Activated naive CD8-positive, alpha-beta T cell treated with anti-CD3 and anti-CD28 coated beads, Interleukin-2, amount 50 U/mL, for 24 hours (primary cell): Measurements from ENCODE around the gene ATP8A2.
"Not testable (repeated sequence)": the region's sequence is repeated elsewhere in the genome, so short reads cannot be mapped to it uniquely, and the experiment has no call there.

Experiments
- ATAC-seq: fragments of 150-1000 bp; cut with Tn5 transposase; one replicate; pipeline ENCODE4 v1.10.0; 2021
- DNase-seq: peaks from one replicate; pipeline ENCODE4 v3.0.0; 2021
- H3K27ac Mint-ChIP-seq: one replicate; pipeline ENCODE4 v1.8.0; 2021; ENCODE audit warnings: mild to moderate bottlenecking, mixed read lengths
- H3K27me3 Mint-ChIP-seq: one replicate; pipeline ENCODE4 v1.8.0; 2021; ENCODE audit warnings: mixed read lengths
- H3K36me3 Mint-ChIP-seq: one replicate; pipeline ENCODE4 v1.8.0; 2021; ENCODE audit warnings: low read depth, mixed read lengths
- H3K4me1 Mint-ChIP-seq: one replicate; pipeline ENCODE4 v1.8.0; 2021; ENCODE audit warnings: mixed read lengths
- H3K4me3 Mint-ChIP-seq: one replicate; pipeline ENCODE4 v1.8.0; 2021; ENCODE audit warnings: mild to moderate bottlenecking, moderate library complexity, mixed read lengths
- H3K9me3 Mint-ChIP-seq: one replicate; pipeline ENCODE4 v1.8.0; 2021; ENCODE audit warnings: mixed read lengths

ATP8A2 gene

DNA sequence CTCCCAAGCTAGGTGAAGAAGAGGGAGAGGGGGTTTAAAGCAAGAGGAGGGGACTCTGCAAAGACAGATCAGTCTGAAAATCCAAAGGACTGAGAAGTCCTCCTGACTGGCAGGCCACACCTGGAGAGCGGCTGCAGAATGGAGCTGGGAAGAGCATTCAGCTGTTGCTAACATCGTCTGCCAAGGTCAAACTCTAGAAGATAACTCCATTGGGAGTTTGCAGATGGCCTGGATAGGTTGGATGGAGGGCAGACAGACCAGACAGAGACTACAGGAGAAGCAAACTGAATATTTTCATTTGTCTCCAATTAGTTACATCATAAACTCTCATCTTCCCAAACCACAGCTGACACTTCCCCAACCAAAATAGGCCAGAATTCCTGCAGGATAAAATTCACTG, 699.9 kb downstream of the ATP8A2 start:
- no peak overlapping the region for H3K27ac Mint-ChIP-seq
- peaks cover 27% of the 10 kb centered on the region for H3K27me3 Mint-ChIP-seq
- no peak for DNase-seq
- H3K36me3 Mint-ChIP-seq, result no peaks in the 10 kb centered on the region
- no peak overlapping the region for H3K4me3 Mint-ChIP-seq
- no peak for ATAC-seq
- no peaks in the 10 kb centered on the region for H3K9me3 Mint-ChIP-seq
- H3K4me1 Mint-ChIP-seq, result peaks cover 2% of the 10 kb centered on the region

DNA sequence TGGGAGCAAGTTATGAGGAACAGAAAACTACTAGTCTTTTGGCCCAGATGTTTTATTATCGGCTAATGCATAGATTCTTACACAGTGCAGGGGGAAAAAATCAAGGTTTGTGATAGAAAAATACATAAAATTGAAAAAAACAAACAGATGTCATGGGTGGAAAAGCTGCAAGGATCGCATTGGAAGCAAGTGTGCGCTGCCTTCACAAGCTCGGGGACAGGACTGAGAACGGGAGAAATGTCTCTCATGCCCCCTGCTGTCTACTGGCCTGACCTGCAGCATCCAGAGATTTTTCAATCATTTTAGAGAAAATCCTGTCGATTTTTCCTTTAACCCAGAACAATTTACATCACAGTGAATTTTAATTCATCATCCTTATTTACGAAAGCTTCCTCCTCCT, 700.6 kb downstream of the ATP8A2 start:
- not testable (repeated sequence) for H3K4me3 Mint-ChIP-seq

DNA sequence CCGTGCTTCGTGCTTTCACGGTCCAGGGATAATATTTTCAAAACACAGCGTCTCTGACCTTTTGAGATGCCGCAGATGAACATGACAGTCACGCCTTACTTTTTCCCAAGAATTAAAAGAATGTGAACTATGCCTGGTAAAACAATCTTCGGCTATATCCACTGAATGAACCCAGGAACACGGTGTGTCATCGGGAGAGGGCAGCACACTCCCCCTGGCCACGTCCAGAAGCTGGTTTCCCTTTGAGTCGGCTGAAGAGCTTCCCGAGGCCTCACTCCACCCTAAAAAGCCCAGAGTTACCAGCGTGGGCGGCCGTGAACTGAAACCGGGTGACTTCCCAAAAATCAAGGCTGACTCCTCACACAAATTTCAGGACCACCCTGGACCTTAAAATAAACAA, 702.9 kb downstream of the ATP8A2 start:
- no peak overlapping the region for H3K27ac Mint-ChIP-seq
- peaks cover 30% of the 10 kb centered on the region for H3K27me3 Mint-ChIP-seq
- no peak for DNase-seq
- no peak overlapping the region for H3K4me3 Mint-ChIP-seq
- ATAC-seq, result no peak
- H3K4me1 Mint-ChIP-seq, result peaks cover 2% of the 10 kb centered on the region
- H3K9me3 Mint-ChIP-seq, result no peaks in the 10 kb centered on the region
- no peaks in the 10 kb centered on the region for H3K36me3 Mint-ChIP-seq

More for the DNA sequence above, 700.6 kb downstream of the ATP8A2 start:
- H3K36me3 Mint-ChIP-seq, H3K9me3 Mint-ChIP-seq, H3K4me1 Mint-ChIP-seq, DNase-seq, H3K27ac Mint-ChIP-seq, ATAC-seq: not testable (repeated sequence)
- peaks cover 30% of the 10 kb centered on the region for H3K27me3 Mint-ChIP-seq
